GM10266 (cell line): ENCODE measurements around the gene RAD9A.

Experiments used
- DNase-seq: peaks from one replicate; pipeline ENCODE4 v3.0.0; 2012; ENCODE audit errors: extremely low spot score
- TF ChIP-seq, protein P1 (sequence below): IDR thresholded peaks from 2 replicates; pipeline ENCODE4 v1.5.1; 2012; ENCODE audit warnings: mild to moderate bottlenecking, low read depth; ENCODE audit not compliant: control insufficient read depth, insufficient read depth; ENCODE audit errors: missing control alignments

Gene RAD9A

GRCh38 chr11:67440229-67441097, 48.7 kb downstream of the RAD9A start:
- TF ChIP-seq, protein P1, sequence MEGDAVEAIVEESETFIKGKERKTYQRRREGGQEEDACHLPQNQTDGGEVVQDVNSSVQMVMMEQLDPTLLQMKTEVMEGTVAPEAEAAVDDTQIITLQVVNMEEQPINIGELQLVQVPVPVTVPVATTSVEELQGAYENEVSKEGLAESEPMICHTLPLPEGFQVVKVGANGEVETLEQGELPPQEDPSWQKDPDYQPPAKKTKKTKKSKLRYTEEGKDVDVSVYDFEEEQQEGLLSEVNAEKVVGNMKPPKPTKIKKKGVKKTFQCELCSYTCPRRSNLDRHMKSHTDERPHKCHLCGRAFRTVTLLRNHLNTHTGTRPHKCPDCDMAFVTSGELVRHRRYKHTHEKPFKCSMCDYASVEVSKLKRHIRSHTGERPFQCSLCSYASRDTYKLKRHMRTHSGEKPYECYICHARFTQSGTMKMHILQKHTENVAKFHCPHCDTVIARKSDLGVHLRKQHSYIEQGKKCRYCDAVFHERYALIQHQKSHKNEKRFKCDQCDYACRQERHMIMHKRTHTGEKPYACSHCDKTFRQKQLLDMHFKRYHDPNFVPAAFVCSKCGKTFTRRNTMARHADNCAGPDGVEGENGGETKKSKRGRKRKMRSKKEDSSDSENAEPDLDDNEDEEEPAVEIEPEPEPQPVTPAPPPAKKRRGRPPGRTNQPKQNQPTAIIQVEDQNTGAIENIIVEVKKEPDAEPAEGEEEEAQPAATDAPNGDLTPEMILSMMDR, result no peak
- DNase-seq, result no peak

DNA sequence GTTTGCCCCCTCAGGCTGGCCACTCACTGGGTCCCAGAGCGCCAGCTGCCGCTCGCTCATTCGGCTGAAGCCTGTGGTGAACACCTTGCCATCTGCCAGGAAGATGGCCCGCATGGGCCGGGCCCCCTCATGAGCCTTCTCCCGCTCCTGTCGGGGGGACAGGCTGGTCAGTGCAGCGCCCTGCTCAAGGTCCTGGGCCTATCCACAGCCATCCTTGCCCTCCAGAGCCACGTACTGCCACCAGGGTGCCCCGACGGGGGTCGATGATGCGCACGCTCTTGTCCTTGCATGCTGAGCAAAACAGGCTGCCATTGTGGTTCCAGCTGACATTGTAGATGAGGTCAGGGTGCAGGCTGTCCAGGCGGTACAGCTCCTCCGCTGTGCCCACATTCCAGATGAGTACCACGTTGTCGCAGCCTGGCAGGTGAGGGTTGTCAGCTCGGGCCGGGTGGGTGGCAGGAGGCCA, 49.3 kb downstream of the RAD9A start:
- TF ChIP-seq, protein P1, result no peak
- DNase-seq, result no peak

DNA sequence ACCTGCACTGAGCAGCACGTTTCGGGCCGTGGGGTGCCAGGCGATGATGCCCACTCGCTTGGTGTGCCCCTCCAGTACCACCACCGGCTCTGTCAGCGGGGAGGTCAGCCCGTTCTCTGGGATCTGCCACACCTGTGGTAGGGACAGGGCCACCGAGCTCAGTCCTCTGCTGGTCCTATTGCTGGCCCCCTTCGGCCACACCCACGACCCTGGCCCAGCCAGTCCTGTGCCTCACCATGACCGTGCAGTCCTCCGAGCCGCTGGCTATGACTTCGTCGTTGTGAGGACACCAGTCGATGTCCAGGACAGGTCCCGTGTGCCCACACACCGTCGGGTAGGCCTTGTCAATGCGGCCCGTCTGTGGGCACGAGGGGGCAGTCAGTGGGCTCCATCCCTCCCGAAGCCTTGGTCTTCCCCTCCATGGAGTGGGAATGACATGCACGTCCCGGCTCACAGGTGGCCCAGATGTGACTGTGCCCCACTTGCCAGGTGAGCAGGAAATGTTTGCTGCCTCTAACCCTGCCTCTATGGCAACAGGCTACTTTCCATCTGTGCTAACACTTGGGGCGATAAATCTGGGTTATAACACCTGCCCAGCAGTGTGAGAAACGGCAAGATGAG, 50.1 kb downstream of the RAD9A start:
- DNase-seq, result no peak
- TF ChIP-seq, protein P1, result no peak

GRCh38 chr11:67442504-67443404, 51.0 kb downstream of the RAD9A start:
- TF ChIP-seq, protein P1, result no peak
- DNase-seq, result no peak

DNA sequence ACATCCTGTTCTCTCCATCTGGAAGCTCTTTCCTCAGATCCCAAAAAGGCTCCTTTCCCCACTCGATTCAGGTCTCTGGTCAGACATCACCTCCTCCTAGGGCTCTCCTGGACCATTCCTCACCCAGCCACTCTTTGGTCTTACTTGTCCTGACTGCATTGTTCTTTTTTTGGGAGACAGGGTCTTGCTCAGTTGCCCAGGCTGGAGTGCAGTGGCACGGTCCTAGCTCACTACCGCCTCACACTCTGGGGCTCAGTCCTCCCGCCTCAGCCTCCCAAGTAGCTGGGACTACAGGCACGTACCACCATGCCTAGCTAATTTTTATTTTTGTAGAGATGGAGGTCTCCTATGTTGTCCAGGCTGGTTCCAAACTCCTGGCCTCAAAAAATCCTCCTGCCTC, 53.7 kb downstream of the RAD9A start:
- no peak for DNase-seq
- TF ChIP-seq, protein P1, result no peak
